GM23338 (cell line): ENCODE measurements around the gene CPLANE2. TPM values are rescaled to one million over a fixed set of nuclear protein-coding genes. Genes with fewer than 3 reads are reported as not detected.

ENCODE experiments used
- ATAC-seq: fragments of 200-7000 bp; cut with Tn5 transposase; 3 replicates; pipeline ENCODE4 v1.9.1; 2020
- DNase-seq: peaks from one replicate; pipeline ENCODE4 v3.0.0-alpha.2; 2015; ENCODE audit warnings: low spot score
- H2AFZ ChIP-seq: fragments of 200-600 bp; sonication (generic); 2 replicates; pipeline ENCODE4 v1.8.0; 2016; ENCODE audit warnings: antibody characterized with exemption, mild to moderate bottlenecking, moderate library complexity
- H3F3A ChIP-seq: fragments of 200-600 bp; sonication (generic); replicated peaks from 2 replicates; pipeline ENCODE4 v1.8.0; 2017; ENCODE audit warnings: antibody characterized with exemption, mixed run types, low read depth
- H3K27ac ChIP-seq: fragments of 200-600 bp; sonication (generic); 2 replicates; pipeline ENCODE4 v1.6.1; 2016; ENCODE audit warnings: low read depth
- H3K27me3 ChIP-seq: fragments of 200-600 bp; sonication (generic); 2 replicates; pipeline ENCODE4 v1.8.0; 2016; ENCODE audit warnings: mild to moderate bottlenecking, mixed run types, moderate library complexity; ENCODE audit not compliant: insufficient read depth
- H3K36me3 ChIP-seq: fragments of 200-600 bp; sonication (generic); 2 replicates; pipeline ENCODE4 v1.8.0; 2016; ENCODE audit warnings: mild to moderate bottlenecking; ENCODE audit not compliant: insufficient read depth
- H3K4me1 ChIP-seq: fragments of 200-600 bp; sonication (generic); 2 replicates; pipeline ENCODE4 v1.8.0; 2016; ENCODE audit warnings: mild to moderate bottlenecking, moderate library complexity; ENCODE audit not compliant: insufficient read depth
- H3K4me2 ChIP-seq: fragments of 200-600 bp; sonication (generic); 2 replicates; pipeline ENCODE4 v1.7.1; 2017; ENCODE audit warnings: mixed run types
- H3K4me3 ChIP-seq: fragments of 200-600 bp; sonication (generic); 2 replicates; pipeline ENCODE4 v1.6.1; 2016; ENCODE audit warnings: mixed run types
- H3K79me2 ChIP-seq: fragments of 200-600 bp; sonication (generic); replicated peaks from 2 replicates; pipeline ENCODE4 v1.8.0; 2017; ENCODE audit warnings: mild to moderate bottlenecking; ENCODE audit not compliant: insufficient read depth
- H3K9me2 ChIP-seq: fragments of 200-600 bp; sonication (generic); 2 replicates; pipeline ENCODE4 v1.8.0; 2017; ENCODE audit not compliant: insufficient read depth
- H4K20me1 ChIP-seq: fragments of 200-600 bp; sonication (generic); replicated peaks from 2 replicates; pipeline ENCODE4 v1.8.0; 2017; ENCODE audit warnings: mild to moderate bottlenecking; ENCODE audit not compliant: insufficient read depth
- H3K27ac Mint-ChIP-seq: 2 replicates; pipeline ENCODE4 v1.8.0; 2020; ENCODE audit warnings: inconsistent platforms, mild to moderate bottlenecking, moderate library complexity, mixed read lengths
- H3K27me3 Mint-ChIP-seq: 3 replicates; pipeline ENCODE4 v1.8.0; 2022; ENCODE audit warnings: low read depth, mild to moderate bottlenecking, moderate library complexity, mixed read lengths, inconsistent platforms; ENCODE audit not compliant: insufficient read depth, poor library complexity
- H3K36me3 Mint-ChIP-seq: 3 replicates; pipeline ENCODE4 v1.8.0; 2021; ENCODE audit warnings: low read depth, mild to moderate bottlenecking, inconsistent platforms, moderate library complexity, mixed read lengths
- H3K4me1 Mint-ChIP-seq: 3 replicates; pipeline ENCODE4 v1.8.0; 2020; ENCODE audit warnings: mild to moderate bottlenecking, inconsistent platforms, mixed read lengths
- H3K4me3 Mint-ChIP-seq: 3 replicates; pipeline ENCODE4 v1.8.0; 2021; ENCODE audit warnings: moderate library complexity, mild to moderate bottlenecking, inconsistent platforms, mixed read lengths
- H3K9me3 Mint-ChIP-seq: 3 replicates; pipeline ENCODE4 v1.8.0; 2020; ENCODE audit warnings: moderate library complexity, mild to moderate bottlenecking, inconsistent platforms, mixed read lengths
- CREB1 ChIP-seq: fragments of 250-450 bp; sonication (Bioruptor Pico); IDR thresholded peaks from 2 replicates; pipeline ENCODE4 v1.5.0; 2020; ENCODE audit warnings: low read depth, mild to moderate bottlenecking, moderate library complexity
- CTCF ChIP-seq, 2 experiments: fragments of 200-600 bp in 1 of 2; sonication (generic) in 1 of 2; conservative IDR thresholded peaks; 2 replicates each; pipeline versions ENCODE4 v1.5.1 to v1.6.1; 2016 to 2017; ENCODE audit warnings: antibody characterized with exemption in 2 of 2, low read depth in 2 of 2, mild to moderate bottlenecking in 2 of 2, moderate library complexity in 1 of 2
- ETS1 ChIP-seq: IDR thresholded peaks from 2 replicates; pipeline ENCODE4 v1.6.1; 2016; ENCODE audit warnings: antibody characterized with exemption
- EZH2 ChIP-seq: fragments of 200-600 bp; sonication (generic); IDR thresholded peaks from one replicate; pipeline ENCODE4 v1.8.0; 2017; ENCODE audit warnings: antibody characterized with exemption, mild to moderate bottlenecking, low read depth; ENCODE audit not compliant: unreplicated experiment
- EZH2phosphoT487 ChIP-seq: fragments of 200-600 bp; sonication (generic); IDR thresholded peaks from one replicate; pipeline ENCODE4 v1.8.1; 2018; ENCODE audit warnings: antibody characterized with exemption; ENCODE audit not compliant: unreplicated experiment
- JUNB ChIP-seq: IDR thresholded peaks from one replicate; pipeline ENCODE4 v1.6.1; 2016; ENCODE audit warnings: antibody characterized with exemption; ENCODE audit not compliant: unreplicated experiment
- NANOG ChIP-seq: IDR thresholded peaks from 2 replicates; pipeline ENCODE4 v1.6.1; 2016; ENCODE audit warnings: antibody characterized with exemption, borderline replicate concordance
- POLR2AphosphoS5 ChIP-seq: IDR thresholded peaks from 2 replicates; pipeline ENCODE4 v1.6.1; 2016; ENCODE audit warnings: antibody characterized with exemption, low read depth
- REST ChIP-seq: IDR thresholded peaks from one replicate; pipeline ENCODE4 v1.6.1; 2018; ENCODE audit warnings: antibody characterized with exemption; ENCODE audit not compliant: unreplicated experiment
- STAT1 ChIP-seq: IDR thresholded peaks from one replicate; pipeline ENCODE4 v1.6.1; 2016; ENCODE audit warnings: antibody characterized with exemption; ENCODE audit not compliant: unreplicated experiment
- ZNF114 ChIP-seq: fragments of 250-450 bp; sonication (Bioruptor Pico); IDR thresholded peaks from 2 replicates; pipeline ENCODE4 v1.5.0; 2020; ENCODE audit warnings: mild to moderate bottlenecking, moderate library complexity
- ZNF331 ChIP-seq: fragments of 250-450 bp; sonication (Bioruptor Pico); IDR thresholded peaks from 2 replicates; pipeline ENCODE4 v1.5.0; 2020; ENCODE audit warnings: low read depth, mild to moderate bottlenecking, moderate library complexity
- ZNF462 ChIP-seq: fragments of 250-450 bp; sonication (Bioruptor Pico); IDR thresholded peaks from 2 replicates; pipeline ENCODE4 v1.5.0; 2020; ENCODE audit warnings: mild to moderate bottlenecking, moderate library complexity
- polyA plus RNA-seq: library from polyadenylated mRNA; unstranded; fragments of >200 nt; fragmentation: Nextera tagmentation; extraction: Ambion mirVana; gene quantifications from 2 replicates; pipeline ENCODE4 v1.2.1, GENCODE V29; 2016
- total RNA-seq: library from RNA; depleted of rRNA; stranded (reverse); fragments of >200 nt; shearing (Covaris generic); gene quantifications from 2 replicates; pipeline ENCODE4 v1.2.3, GENCODE V29; 2014

Gene CPLANE2
- total and polyA plus RNA-seq, 2 experiments from 2014 or later, result 0.44 to 1.8 TPM

GRCh38 chr1:16286122-16286521 is 49.1 kb upstream of the CPLANE2 start (continued):
- TF ChIP-seq POLR2AphosphoS5, result no peak

GRCh38 chr1:16281765-16282164 is 44.8 kb upstream of the CPLANE2 start:
- H3K79me2 ChIP-seq, result peaks cover 6% of the 10 kb centered on the region; the same call in 1 of the 2 replicates
- DNase-seq (no peak), ATAC-seq (no peak)
- TF ChIP-seq NANOG, result no peak
- TF ChIP-seq ZNF331 (CRISPR knock-in tag), result no peak
- no peak for TF ChIP-seq ZNF114
- no peak for TF ChIP-seq CTCF (conservative IDR thresholded peaks at IDR 0.05; ENCODE audit: low read depth in 2 of 2)
- TF ChIP-seq REST, result no peak
- no peak for TF ChIP-seq STAT1
- TF ChIP-seq JUNB, result no peak
- TF ChIP-seq EZH2, result no peak
- no peak for TF ChIP-seq ZNF462 (CRISPR knock-in tag)
- no peak for TF ChIP-seq ETS1
- TF ChIP-seq CREB1, result no peak
- TF ChIP-seq EZH2phosphoT487, result no peak
- TF ChIP-seq POLR2AphosphoS5, result no peak
- H3K4me3 ChIP-seq, result no peak overlapping the region
- Mint-ChIP-seq H3K9me3 (no peaks in the 10 kb centered on the region), H3K27ac (no peak overlapping the region), H3K4me1 (no peaks in the 10 kb centered on the region), H3K4me3 (no peak overlapping the region), H3K36me3 (no peaks in the 10 kb centered on the region; the same call in 2 of the 3 replicates), H3K27me3 (no peaks in the 10 kb centered on the region)
- H3K36me3 ChIP-seq, result no peaks in the 10 kb centered on the region
- no peaks in the 10 kb centered on the region for H3K9me2 ChIP-seq
- no peaks in the 10 kb centered on the region for H3K4me1 ChIP-seq
- no peaks in the 10 kb centered on the region for H3F3A ChIP-seq
- no peak overlapping the region for H3K4me2 ChIP-seq
- no peak overlapping the region for H3K27ac ChIP-seq
- no peak overlapping the region for H2AFZ ChIP-seq
- H3K27me3 ChIP-seq, result no peaks in the 10 kb centered on the region
- H4K20me1 ChIP-seq, result no peaks in the 10 kb centered on the region; the same call in 1 of the 2 replicates
